HAP-1 (cell line): ENCODE results near the gene HOXC6.

Source experiments
- DNase-seq, 2 experiments: peaks; one replicate each; pipeline ENCODE4 v3.0.0-alpha.2; 2016 to 2020; ENCODE audit warnings: low spot score in 2 of 2
- H3K27me3 ChIP-seq: fragments of 250-450 bp; sonication (Bioruptor Pico); 2 replicates; pipeline ENCODE4 v1.5.1; 2020; ENCODE audit warnings: low read depth, mild to moderate bottlenecking, moderate library complexity
- H3K36me3 ChIP-seq: fragments of 250-450 bp; sonication (Bioruptor Pico); replicated peaks from 2 replicates; pipeline ENCODE4 v1.5.1; 2020; ENCODE audit warnings: mild to moderate bottlenecking
- H3K4me1 ChIP-seq: fragments of 250-450 bp; sonication (Bioruptor Pico); 2 replicates; pipeline ENCODE4 v1.5.1; 2020; ENCODE audit warnings: mild to moderate bottlenecking
- H3K4me3 ChIP-seq: fragments of 250-450 bp; sonication (Bioruptor Pico); 2 replicates; pipeline ENCODE4 v1.5.1; 2020; ENCODE audit warnings: mild to moderate bottlenecking, moderate library complexity
- H3K9me3 ChIP-seq: fragments of 250-450 bp; sonication (Bioruptor Pico); 2 replicates; pipeline ENCODE4 v1.5.1; 2020; ENCODE audit warnings: mild to moderate bottlenecking, moderate library complexity
- in situ Hi-C: fragments of 300-500 bp; cut with MboI; formaldehyde crosslinking; loops from 3 replicates; pipeline ENCODE4 v1.14.3; 2020; ENCODE audit warnings: low sequenced_read_pairs, inconsistent platforms, mixed read lengths

HOXC6 gene

GRCh38 chr12:54019091-54019811, 9.0 kb upstream of the HOXC6 start:
- Histone ChIP-seq H3K4me1 (peaks cover 17% of the 10 kb centered on the region), H3K36me3 (no peaks in the 10 kb centered on the region), H3K9me3 (no peaks in the 10 kb centered on the region), H3K4me3 (no peak overlapping the region), H3K27me3 (no peaks in the 10 kb centered on the region)
- no peak for DNase-seq
- in situ Hi-C loops: no loop called here

- in situ Hi-C loops: no loop called here
- Histone ChIP-seq H3K36me3 (no peaks in the 10 kb centered on the region), H3K9me3 (no peaks in the 10 kb centered on the region), H3K27me3 (no peaks in the 10 kb centered on the region), H3K4me3 (no peak overlapping the region), H3K4me1 (peaks cover 17% of the 10 kb centered on the region)
- no peak for DNase-seq
Observed at GRCh38 chr12:54019924-54020590, 8.2 kb upstream of the HOXC6 start.

GRCh38 chr12:54020591-54021405, 7.4 kb upstream of the HOXC6 start:
- Histone ChIP-seq H3K27me3 (no peaks in the 10 kb centered on the region), H3K36me3 (no peaks in the 10 kb centered on the region), H3K4me3 (no peak overlapping the region), H3K4me1 (peaks cover 14% of the 10 kb centered on the region), H3K9me3 (no peaks in the 10 kb centered on the region)
- in situ Hi-C loops: no loop called here
- no peak for DNase-seq

- no peaks in the 10 kb centered on the region for H3K27me3 ChIP-seq
- no peaks in the 10 kb centered on the region for H3K36me3 ChIP-seq
- no peaks in the 10 kb centered on the region for H3K9me3 ChIP-seq
- no peak overlapping the region for H3K4me3 ChIP-seq
- no peak for DNase-seq
- H3K4me1 ChIP-seq: peaks cover 11% of the 10 kb centered on the region
- in situ Hi-C loops: no loop called here
Observed at GRCh38 chr12:54021432-54022013, 6.7 kb upstream of the HOXC6 start.

GRCh38 chr12:54022960-54023884, 5.0 kb upstream of the HOXC6 start:
- DNase-seq: no peak
- H3K4me3 ChIP-seq: no peak overlapping the region
- no peaks in the 10 kb centered on the region for H3K36me3 ChIP-seq
- no peaks in the 10 kb centered on the region for H3K27me3 ChIP-seq
- H3K4me1 ChIP-seq: peaks cover 10% of the 10 kb centered on the region
- H3K9me3 ChIP-seq: no peaks in the 10 kb centered on the region
- in situ Hi-C loops: no loop called here

GRCh38 chr12:54024127-54024526, 4.1 kb upstream of the HOXC6 start:
- H3K27me3 ChIP-seq: no peaks in the 10 kb centered on the region
- in situ Hi-C loops: no loop called here
- no peak overlapping the region for H3K4me3 ChIP-seq

GRCh38 chr12:54024581-54025305, 3.5 kb upstream of the HOXC6 start:
- Histone ChIP-seq H3K36me3 (no peaks in the 10 kb centered on the region), H3K4me1 (peaks cover 4% of the 10 kb centered on the region; the same call in 1 of the 2 replicates), H3K27me3 (no peaks in the 10 kb centered on the region), H3K9me3 (no peaks in the 10 kb centered on the region), H3K4me3 (no peak overlapping the region)
- DNase-seq: no peak
- in situ Hi-C loops: no loop called here

More at GRCh38 chr12:54024127-54024526, 4.1 kb upstream of the HOXC6 start:
- Histone ChIP-seq H3K36me3 (no peaks in the 10 kb centered on the region), H3K4me1 (peaks cover 9% of the 10 kb centered on the region), H3K9me3 (no peaks in the 10 kb centered on the region)
- no peak for DNase-seq

GRCh38 chr12:54025499-54026405, 2.5 kb upstream of the HOXC6 start:
- H3K4me1 ChIP-seq: peaks cover 4% of the 10 kb centered on the region; the same call in 1 of the 2 replicates
- H3K4me3 ChIP-seq: no peak overlapping the region
- no peaks in the 10 kb centered on the region for H3K27me3 ChIP-seq
- in situ Hi-C loops: no loop called here
- no peaks in the 10 kb centered on the region for H3K36me3 ChIP-seq
- DNase-seq: no peak
- H3K9me3 ChIP-seq: no peaks in the 10 kb centered on the region

- no peak overlapping the region for H3K4me3 ChIP-seq
- no peaks in the 10 kb centered on the region for H3K27me3 ChIP-seq
- H3K4me1 ChIP-seq: peaks cover 4% of the 10 kb centered on the region; the same call in 1 of the 2 replicates
- H3K9me3 ChIP-seq: no peaks in the 10 kb centered on the region
- no peaks in the 10 kb centered on the region for H3K36me3 ChIP-seq
- in situ Hi-C loops: no loop called here
- no peak for DNase-seq
Observed at GRCh38 chr12:54026640-54027441, 1.4 kb upstream of the HOXC6 start.

GRCh38 chr12:54027442-54027786, 826 bp upstream of the HOXC6 start:
- DNase-seq: no peak
- in situ Hi-C loops: no loop called here
- H3K9me3 ChIP-seq: no peaks in the 10 kb centered on the region
- H3K4me3 ChIP-seq: no peak overlapping the region
- no peaks in the 10 kb centered on the region for H3K27me3 ChIP-seq
- no peaks in the 10 kb centered on the region for H3K36me3 ChIP-seq
- peaks cover 4% of the 10 kb centered on the region; the same call in 1 of the 2 replicates for H3K4me1 ChIP-seq
